Stimulated activated CD4-positive, alpha-beta T cell treated with anti-CD3 and anti-CD28 coated beads, Interleukin-4, amount 100 ng/mL, for 48 hours (primary cell): ENCODE measurements around the gene DAD1.
"Not testable (repeated sequence)": the region's sequence is repeated elsewhere in the genome, so short reads cannot be mapped to it uniquely, and the experiment has no call there.

Experiments
- DNase-seq, 2 donors: peaks; one replicate each; pipeline ENCODE4 v3.0.0-alpha.2; 2020; ENCODE audit warnings: low read depth in 2 of 2

Gene DAD1

GRCh38 chr14:22589096-22589839 is at the start of gene DAD1:
DAD1 (minus strand) TSS chr14:22589224; CDS start chr14:22589157, 67 bp downstream.
- peak; percentile 97 to 99 for DNase-seq

GRCh38 chr14:22635980-22636379 is 47.0 kb upstream of the DAD1 start:
- not testable (repeated sequence) for DNase-seq

GRCh38 chr14:22634233-22634900 is 45.3 kb upstream of the DAD1 start:
- DNase-seq: no peak

GRCh38 chr14:22630486-22630885 is 41.5 kb upstream of the DAD1 start:
- no peak for DNase-seq

GRCh38 chr14:22630066-22630465 is 41.0 kb upstream of the DAD1 start:
- no peak for DNase-seq

- DNase-seq: no peak
These were observed 40.3 kb upstream of the DAD1 start for GRCh38 chr14:22629361-22629760.

- DNase-seq: no peak
These were observed 38.7 kb upstream of the DAD1 start for GRCh38 chr14:22627506-22628263.

GRCh38 chr14:22626590-22626989 is 37.6 kb upstream of the DAD1 start:
- DNase-seq: no peak

GRCh38 chr14:22623047-22623446 is 34.0 kb upstream of the DAD1 start:
- DNase-seq: no peak

GRCh38 chr14:22622255-22622654 is 33.2 kb upstream of the DAD1 start:
- no peak for DNase-seq

GRCh38 chr14:22615765-22616164 is 26.7 kb upstream of the DAD1 start:
- not testable (repeated sequence) for DNase-seq

GRCh38 chr14:22614240-22614799 is 25.3 kb upstream of the DAD1 start:
- no peak for DNase-seq

GRCh38 chr14:22613736-22614239 is 24.8 kb upstream of the DAD1 start:
- no peak for DNase-seq

GRCh38 chr14:22613106-22613695 is 24.2 kb upstream of the DAD1 start:
- DNase-seq: no peak

GRCh38 chr14:22610931-22611330 is 21.9 kb upstream of the DAD1 start:
- no peak for DNase-seq

- DNase-seq: no peak
These were observed 18.3 kb upstream of the DAD1 start for GRCh38 chr14:22607291-22607690.

- DNase-seq: no peak
These were observed 17.4 kb upstream of the DAD1 start for GRCh38 chr14:22606380-22606779.

- no peak for DNase-seq
These were observed 13.8 kb upstream of the DAD1 start for GRCh38 chr14:22602862-22603261.

GRCh38 chr14:22601996-22602395 is 13.0 kb upstream of the DAD1 start:
- no peak for DNase-seq

- DNase-seq: no peak
These were observed 12.4 kb upstream of the DAD1 start for GRCh38 chr14:22601456-22601855.

GRCh38 chr14:22600027-22600426 is 11.0 kb upstream of the DAD1 start:
- DNase-seq: no peak

- DNase-seq: no peak
These were observed 10.3 kb upstream of the DAD1 start for GRCh38 chr14:22599349-22599748.
